DMS79 (cell line): Measurements from ENCODE around the gene SLC9A9.

Source experiments
- DNase-seq: peaks from one replicate; lab custom pipeline; 2025; lab: John Stamatoyannopoulos, UW

Gene SLC9A9

GRCh38 chr3:143247073-143247472 is 601.2 kb downstream of the SLC9A9 start:
- DNase-seq = no peak

DNA sequence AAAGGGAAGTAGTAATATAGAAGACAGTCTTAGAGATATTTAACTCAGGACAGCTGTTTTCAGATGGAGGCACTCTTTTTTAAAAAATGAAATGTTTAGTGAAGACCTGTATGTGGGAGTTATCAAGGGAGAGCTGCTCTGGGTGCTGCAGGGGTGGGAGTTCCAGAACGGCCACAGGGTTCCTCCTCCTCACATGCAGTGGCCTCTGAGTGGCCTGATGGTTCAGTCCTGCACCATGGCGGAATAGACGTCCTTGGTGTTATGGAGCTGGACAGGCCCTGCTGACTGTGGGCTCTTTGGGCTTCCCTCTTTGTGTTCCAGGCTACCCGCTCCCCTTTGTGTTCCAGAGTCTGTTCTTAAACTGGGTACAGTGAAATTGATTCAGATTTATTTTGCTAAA is 602.6 kb downstream of the SLC9A9 start:
- no peak for DNase-seq

GRCh38 chr3:143244516-143245063 is 603.7 kb downstream of the SLC9A9 start:
- no peak for DNase-seq

- DNase-seq = no peak
These were observed 604.6 kb downstream of the SLC9A9 start for GRCh38 chr3:143243686-143244085.

- DNase-seq = no peak
These were observed 605.6 kb downstream of the SLC9A9 start for GRCh38 chr3:143242691-143243090.

DNA sequence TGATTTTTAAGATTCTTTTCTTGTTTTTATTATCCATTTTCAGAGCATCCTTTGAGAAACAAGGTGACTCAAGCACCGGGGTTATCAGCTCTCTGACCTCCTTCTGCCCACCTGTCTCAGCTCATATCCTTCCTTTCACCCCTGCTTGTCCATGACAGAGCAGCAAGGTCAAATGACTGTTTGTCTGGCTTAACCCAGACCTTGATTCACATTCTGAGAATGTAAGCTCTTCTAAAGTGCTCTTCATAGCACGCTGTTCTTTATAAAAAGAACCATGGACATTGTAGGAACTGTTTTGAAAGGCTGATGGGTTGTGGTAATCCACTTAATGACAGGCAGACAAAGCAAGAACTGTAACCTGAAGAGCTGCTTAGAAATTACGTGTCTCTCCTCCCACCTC is 606.2 kb downstream of the SLC9A9 start:
- no peak for DNase-seq

DNA sequence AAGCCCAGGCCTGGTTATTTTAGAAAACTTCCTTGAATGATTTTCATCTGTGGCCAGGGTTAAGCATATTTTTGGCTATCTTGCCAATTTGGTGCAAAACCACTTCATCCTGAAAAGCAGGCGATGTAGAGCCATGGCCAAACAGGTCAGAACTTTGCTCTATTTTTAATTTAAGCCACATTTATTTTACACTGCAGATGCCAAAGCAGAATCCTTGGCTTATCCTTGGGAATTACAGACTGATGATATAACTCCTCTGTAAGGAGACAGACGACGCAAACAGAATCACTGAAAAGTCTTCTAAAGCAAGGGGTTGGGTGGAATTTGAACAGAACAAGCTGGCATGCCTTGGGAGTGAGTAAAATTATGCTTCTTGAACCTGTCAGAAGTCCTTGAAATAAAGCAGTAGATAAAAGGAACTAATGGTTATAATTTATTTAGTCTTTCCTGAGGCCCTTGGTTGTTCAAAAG is 606.8 kb downstream of the SLC9A9 start:
- DNase-seq = no peak

DNA sequence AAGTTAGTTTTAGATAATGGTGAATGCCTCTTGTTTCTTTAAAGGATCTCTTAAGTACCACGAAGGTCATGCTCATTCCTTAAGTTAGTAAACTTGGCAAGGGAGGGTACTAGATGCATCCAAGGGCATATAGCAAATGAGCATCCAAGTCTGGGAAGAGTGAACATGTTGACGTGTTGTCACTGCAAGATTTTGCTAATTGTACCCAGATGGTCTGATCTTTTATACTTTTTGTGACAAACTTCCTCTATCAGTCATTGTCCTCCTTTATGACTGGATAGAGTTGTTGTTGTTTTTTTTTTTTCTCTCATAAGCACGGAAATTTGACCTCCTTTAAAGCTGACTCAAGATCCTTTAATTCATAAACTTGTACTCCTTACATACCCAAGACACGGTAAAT is 607.4 kb downstream of the SLC9A9 start:
- no peak for DNase-seq

DNA sequence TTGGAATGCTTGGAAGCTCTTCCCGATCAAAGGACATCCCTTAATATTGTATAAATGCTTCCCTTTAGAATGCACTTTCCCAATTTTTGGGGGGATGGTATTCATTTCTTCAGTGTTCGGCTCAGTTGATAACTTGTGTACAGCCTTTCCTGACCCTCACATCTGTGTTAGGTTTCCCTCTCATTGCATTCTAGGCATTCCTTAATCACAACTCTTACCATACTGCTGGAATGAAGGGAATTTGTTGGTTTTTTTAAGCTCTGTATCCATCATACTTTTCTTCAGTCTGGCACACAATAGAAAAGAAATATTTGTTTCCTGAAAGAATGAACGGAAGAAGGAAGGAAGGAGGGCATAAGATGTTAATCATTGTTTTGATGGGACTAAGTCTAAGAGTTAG is 609.2 kb downstream of the SLC9A9 start:
- DNase-seq = no peak

DNA sequence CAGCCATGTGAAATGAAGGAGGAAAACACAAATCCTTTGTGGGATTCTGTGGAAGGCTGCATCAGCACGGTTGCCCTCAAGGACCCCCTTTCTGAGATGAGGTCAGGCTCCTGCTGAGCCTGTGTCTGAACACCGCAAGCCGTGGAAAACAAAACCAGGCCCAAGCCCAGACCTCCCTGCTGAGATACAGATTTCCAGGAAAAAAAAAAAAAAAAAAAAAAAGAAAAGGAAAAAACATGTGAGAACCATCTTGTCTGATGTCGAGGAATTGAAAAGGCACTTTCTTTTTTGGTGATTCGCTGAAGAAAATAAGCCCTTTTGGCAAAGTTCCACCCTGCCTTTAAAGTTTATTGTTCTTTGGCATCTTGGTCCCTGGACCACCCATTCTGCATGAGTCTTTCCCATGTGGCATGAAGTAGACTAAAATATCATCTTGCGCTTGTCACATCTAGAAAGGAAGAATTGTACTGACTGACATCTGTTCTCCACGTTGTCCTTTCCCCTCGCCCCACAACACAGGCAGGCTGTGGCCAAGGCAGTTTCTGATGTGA is 611.1 kb downstream of the SLC9A9 start:
- DNase-seq = no peak

DNA sequence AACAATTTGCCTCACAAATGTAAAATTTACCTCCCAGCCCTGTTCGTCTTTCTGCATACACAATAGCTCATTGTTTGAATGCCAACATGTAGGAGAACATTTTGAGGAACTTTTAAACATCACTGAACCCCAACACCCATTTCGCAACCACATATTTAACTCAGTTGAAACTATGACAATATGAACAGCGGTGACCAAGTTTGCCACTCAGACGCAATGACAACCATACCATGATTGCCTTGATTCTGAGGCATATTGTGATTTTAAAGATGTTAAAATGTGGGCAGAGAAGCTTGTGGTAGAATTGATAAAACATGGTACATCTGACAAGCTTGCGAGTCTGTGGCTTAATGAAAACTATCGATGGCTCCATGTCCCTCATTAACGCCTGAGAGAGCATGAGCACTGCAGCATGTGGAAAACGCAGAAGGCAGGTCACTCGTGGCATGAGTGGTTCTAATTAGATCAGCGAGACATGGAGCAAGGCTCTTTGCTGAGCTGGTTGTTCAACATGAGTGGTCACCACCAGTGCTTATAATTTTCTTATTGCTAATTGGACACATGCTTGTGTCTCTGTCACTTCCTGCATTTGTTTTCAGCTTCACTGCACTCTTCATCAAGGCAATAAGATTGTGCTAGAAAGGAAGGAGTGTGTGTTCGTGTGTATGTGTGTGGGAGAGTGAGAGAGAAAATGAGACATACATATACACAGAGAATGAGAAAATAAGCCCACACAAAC is 611.9 kb downstream of the SLC9A9 start:
- DNase-seq = no peak

DNA sequence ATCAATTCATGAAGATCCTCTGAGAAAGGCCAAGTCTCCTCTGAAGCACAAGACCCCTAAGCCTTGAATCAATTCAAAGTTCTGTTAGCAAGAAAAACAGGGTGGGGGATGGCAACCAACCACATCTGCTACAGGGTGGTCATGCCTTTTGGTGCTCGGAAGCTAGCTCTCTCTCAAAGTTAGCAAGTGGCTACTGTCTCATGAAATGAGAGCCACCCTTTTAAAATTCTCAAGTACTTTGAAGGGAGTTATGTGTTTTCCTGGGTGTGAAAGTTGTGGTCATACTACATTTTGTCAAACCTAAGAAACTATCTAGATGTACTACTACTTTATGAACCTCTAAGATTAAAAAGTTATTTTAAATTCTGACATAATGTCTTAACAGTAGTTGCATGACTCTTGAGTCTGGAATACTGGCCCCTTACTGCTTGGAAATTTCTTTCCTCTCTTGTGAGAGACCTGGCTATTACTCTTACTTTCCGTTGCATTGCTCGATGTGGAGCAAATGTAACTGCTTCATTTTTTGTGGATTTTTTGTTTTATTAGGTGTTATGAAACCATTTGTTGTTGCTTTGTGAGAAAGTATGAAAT is 612.6 kb downstream of the SLC9A9 start:
- no peak for DNase-seq

GRCh38 chr3:143234526-143234925 is 613.7 kb downstream of the SLC9A9 start:
- no peak for DNase-seq

DNA sequence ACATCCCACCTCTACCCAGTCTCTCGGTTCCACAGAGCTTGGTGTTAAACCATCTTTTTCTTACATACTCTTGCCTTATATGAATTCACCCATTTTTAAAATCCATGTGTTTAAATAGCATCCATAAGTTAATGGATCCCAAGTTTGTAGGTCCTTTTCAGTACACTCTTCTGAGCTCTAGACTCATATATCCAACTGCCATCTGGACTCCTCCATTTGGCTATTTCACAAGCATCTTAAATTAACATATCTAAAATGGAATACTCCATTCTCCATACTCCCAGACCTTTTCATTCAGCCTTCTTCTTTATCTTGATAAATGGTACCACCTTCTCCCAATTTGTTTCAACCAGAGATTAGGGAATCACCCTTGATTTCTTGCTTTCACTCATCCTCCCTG is 615.3 kb downstream of the SLC9A9 start:
- no peak for DNase-seq

- DNase-seq = no peak
These were observed 619.9 kb downstream of the SLC9A9 start for GRCh38 chr3:143228405-143228804.

DNA sequence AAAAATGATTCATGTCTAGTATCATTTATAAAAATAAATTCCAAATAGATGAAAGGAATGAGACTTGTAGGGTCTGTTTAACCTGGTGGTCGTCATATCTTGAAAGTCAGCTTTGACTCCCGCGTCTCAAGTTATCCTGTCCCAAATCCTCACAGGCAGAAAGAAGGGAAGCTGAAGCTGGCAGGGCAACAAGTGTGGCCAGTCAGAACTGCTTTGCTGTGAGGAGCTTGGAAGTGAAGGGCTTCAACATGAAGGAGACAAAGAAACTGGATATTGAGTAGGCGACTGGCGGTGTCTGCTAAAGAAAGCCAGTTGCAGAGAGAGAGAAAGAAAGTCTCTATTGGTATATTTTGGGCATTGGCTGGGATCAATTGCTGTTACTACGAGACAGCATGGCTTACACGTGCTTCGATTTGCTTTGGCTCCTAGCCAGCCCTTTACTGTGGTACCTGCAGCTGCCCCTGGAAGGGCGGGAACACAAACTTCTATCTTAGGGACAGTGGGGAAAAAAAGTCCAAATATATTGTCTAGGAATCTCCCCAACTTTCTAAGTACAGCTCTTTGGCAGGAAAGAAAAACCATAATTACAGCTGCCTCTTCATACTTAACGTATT is 621.5 kb downstream of the SLC9A9 start:
- no peak for DNase-seq

DNA sequence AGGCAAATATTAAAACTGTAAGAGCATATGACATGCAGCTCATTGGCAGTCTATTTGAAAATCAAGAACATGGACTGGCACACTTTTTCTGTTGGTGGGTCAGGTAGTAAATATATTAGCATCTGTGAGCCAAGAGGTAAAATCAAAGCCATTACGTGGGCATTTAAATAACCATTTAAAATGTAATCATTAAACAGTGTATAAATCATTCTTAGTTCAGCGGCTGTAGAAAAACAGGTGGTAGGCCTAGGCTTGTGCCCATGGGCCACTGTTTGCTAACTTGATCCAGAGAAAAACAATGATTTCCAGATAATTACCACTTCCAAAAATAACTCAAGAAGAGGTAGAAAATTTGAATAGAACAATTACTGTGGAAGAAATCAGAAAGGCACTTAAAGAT is 623.6 kb downstream of the SLC9A9 start:
- DNase-seq = no peak

DNA sequence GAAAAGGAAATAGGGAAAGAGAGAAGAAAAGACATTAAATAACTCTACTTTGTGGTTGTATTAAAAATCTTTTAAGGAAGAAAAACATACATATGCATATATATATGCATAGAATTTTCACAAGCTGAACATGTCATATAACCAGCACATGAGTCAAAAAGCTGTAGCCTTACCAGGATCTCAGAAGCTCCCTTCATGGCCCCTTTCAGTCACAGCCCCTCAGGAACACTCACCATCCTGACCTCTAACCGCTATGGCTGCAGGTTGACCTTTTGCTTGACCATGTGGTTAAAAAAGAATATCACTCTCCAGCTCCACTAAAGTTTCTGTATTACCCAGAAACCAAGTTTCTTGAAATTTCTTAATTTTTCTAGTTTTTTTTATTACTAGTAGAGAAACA is 625.3 kb downstream of the SLC9A9 start:
- DNase-seq = no peak

GRCh38 chr3:143222505-143222904 is 625.8 kb downstream of the SLC9A9 start:
- no peak for DNase-seq

GRCh38 chr3:143221446-143221845 is 626.8 kb downstream of the SLC9A9 start:
- no peak for DNase-seq

DNA sequence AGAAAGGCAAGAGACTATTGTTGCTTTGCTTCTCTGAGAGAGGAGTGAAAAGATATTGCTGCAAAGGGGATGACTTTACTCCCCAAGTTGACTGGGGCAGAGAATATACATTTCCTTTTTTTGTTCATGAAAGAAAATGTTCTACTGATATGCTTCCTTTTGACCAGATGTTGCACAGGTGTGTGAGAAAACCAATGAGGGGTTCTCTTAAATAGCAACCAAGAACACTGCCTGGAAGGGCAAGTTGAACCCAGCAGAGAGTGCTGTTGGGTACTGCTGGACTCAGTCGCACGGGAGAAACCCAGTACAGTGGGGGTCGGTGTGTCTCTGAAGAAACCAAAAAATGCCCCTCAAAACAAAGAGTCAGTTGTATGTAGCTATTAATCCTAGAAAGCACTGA is 627.5 kb downstream of the SLC9A9 start:
- no peak for DNase-seq

DNA sequence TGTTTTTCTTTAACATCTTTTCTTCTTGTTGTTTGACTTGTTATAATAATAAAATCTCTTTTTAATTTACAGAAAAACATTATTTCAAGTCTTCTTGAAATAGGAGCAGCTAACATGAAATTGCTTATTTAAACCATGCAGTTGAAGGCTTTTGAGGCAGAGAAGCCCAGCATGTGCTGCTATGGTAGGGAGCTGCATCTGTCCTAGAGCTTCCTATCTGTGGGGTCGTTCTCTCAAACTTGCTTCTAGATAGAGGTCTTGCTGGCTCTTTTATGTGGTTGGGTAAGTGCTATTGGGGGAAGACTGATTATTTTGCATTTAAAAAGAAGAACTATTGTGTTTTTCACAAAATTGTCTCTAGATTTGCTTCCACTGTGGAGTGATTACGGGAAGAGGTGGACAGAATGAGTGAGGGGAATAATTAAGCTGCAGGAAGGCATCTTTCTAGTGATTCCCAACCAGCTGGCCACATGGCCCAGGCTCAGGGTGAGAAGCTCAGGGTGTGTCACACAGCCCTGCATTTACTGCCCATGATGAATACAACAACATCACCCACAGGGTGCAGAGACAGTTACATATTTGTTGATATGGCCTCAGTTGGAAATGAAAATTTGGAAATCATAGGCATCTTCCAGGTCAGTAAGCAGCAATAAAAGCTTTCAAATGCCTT is 630.0 kb downstream of the SLC9A9 start:
- no peak for DNase-seq
